ENCODE results near the gene DNAI1.
"Not testable (repeated sequence)": the region's sequence is repeated elsewhere in the genome, so short reads cannot be mapped to it uniquely, and the experiment has no call there.

The DNAI1 gene

GRCh38 chr9:34458013-34458958 lies at the start of gene DNAI1, which contains the start of gene FAM219A:
Gene DNAI1 (plus strand): TSS chr9:34458805. CDS start chr9:34459006, 201 bp downstream.
Gene FAM219A (minus strand): TSS chr9:34458570. CDS start chr9:34458263, 307 bp downstream.
- peak; percentile 99 for DNase-seq (ENCODE audit: low read depth)

- DNase-seq (ENCODE audit: low read depth), result no peak
These were observed 49.5 kb upstream of the DNAI1 start for GRCh38 chr9:34409154-34409553.

GRCh38 chr9:34412336-34412735 lies 46.3 kb upstream of the DNAI1 start:
- no peak for DNase-seq (ENCODE audit: low read depth)

GRCh38 chr9:34413231-34413852 lies 45.3 kb upstream of the DNAI1 start:
- peak; percentile 45 for DNase-seq (ENCODE audit: low read depth)

GRCh38 chr9:34417734-34418133 lies 40.9 kb upstream of the DNAI1 start:
- no peak for DNase-seq (ENCODE audit: low read depth)

- no peak for DNase-seq (ENCODE audit: low read depth)
These were observed 38.7 kb upstream of the DNAI1 start for GRCh38 chr9:34419716-34420504.

GRCh38 chr9:34426347-34427074 lies 32.1 kb upstream of the DNAI1 start:
- DNase-seq (ENCODE audit: low read depth), result no peak

- DNase-seq (ENCODE audit: low read depth), result peak; percentile 8
These were observed 30.2 kb upstream of the DNAI1 start for GRCh38 chr9:34428325-34428958.

- peak; percentile 76 for DNase-seq (ENCODE audit: low read depth)
These were observed 27.7 kb upstream of the DNAI1 start for GRCh38 chr9:34430843-34431437.

GRCh38 chr9:34431667-34432066 lies 26.9 kb upstream of the DNAI1 start:
- DNase-seq (ENCODE audit: low read depth), result no peak

- DNase-seq (ENCODE audit: low read depth), result peak; percentile 80
These were observed 21.3 kb upstream of the DNAI1 start for GRCh38 chr9:34437006-34437925.

- not testable (repeated sequence) for DNase-seq (ENCODE audit: low read depth)
These were observed 20.7 kb upstream of the DNAI1 start for GRCh38 chr9:34437926-34438307.

- not testable (repeated sequence) for DNase-seq (ENCODE audit: low read depth)
These were observed 20.1 kb upstream of the DNAI1 start for GRCh38 chr9:34438465-34438864.

- no peak for DNase-seq (ENCODE audit: low read depth)
These were observed 18.6 kb upstream of the DNAI1 start for GRCh38 chr9:34440017-34440416.

- DNase-seq (ENCODE audit: low read depth), result no peak
These were observed 15.8 kb upstream of the DNAI1 start for GRCh38 chr9:34442770-34443169.

GRCh38 chr9:34443533-34443932 lies 15.1 kb upstream of the DNAI1 start:
- DNase-seq (ENCODE audit: low read depth), result no peak

- DNase-seq (ENCODE audit: low read depth), result no peak
These were observed 14.6 kb upstream of the DNAI1 start for GRCh38 chr9:34443976-34444375.

GRCh38 chr9:34446468-34446891 lies 12.1 kb upstream of the DNAI1 start:
- peak; percentile 66 for DNase-seq (ENCODE audit: low read depth)

- no peak for DNase-seq (ENCODE audit: low read depth)
These were observed 11.7 kb upstream of the DNAI1 start for GRCh38 chr9:34446951-34447350.

- no peak for DNase-seq (ENCODE audit: low read depth)
These were observed 8.0 kb upstream of the DNAI1 start for GRCh38 chr9:34450644-34451043.
